ENCODE results near the gene RTN4IP1.
"Not testable (repeated sequence)": the region's sequence is repeated elsewhere in the genome, so short reads cannot be mapped to it uniquely, and the experiment has no call there.

The RTN4IP1 gene

GRCh38 chr6:106627760-106628159 is 1.5 kb downstream of the RTN4IP1 start:
- DNase-seq (ENCODE audit: low spot score) = not testable (repeated sequence)

GRCh38 chr6:106626485-106626884 is 2.8 kb downstream of the RTN4IP1 start:
- DNase-seq (ENCODE audit: low spot score) = no peak

DNA sequence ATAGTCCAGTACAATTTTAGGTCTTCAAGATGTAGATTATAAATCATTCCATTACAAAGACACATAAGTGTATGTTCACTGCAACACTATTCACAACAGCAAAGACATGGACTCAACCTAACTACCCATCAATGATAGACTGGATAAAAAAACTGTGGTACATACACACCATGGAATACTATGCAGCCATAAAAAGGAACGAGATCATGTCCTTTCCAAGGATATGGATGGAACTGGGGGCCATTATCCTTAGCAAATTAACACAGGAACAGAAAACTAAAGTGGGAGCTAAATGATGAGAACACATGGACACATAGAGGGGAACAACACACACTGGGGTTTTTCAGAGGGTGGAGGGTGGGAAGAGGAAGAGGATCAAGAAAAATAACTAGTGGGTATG is 6.3 kb downstream of the RTN4IP1 start:
- no peak for DNase-seq (ENCODE audit: low spot score)

GRCh38 chr6:106622412-106622811 is 6.9 kb downstream of the RTN4IP1 start:
- DNase-seq (ENCODE audit: low spot score) = no peak

DNA sequence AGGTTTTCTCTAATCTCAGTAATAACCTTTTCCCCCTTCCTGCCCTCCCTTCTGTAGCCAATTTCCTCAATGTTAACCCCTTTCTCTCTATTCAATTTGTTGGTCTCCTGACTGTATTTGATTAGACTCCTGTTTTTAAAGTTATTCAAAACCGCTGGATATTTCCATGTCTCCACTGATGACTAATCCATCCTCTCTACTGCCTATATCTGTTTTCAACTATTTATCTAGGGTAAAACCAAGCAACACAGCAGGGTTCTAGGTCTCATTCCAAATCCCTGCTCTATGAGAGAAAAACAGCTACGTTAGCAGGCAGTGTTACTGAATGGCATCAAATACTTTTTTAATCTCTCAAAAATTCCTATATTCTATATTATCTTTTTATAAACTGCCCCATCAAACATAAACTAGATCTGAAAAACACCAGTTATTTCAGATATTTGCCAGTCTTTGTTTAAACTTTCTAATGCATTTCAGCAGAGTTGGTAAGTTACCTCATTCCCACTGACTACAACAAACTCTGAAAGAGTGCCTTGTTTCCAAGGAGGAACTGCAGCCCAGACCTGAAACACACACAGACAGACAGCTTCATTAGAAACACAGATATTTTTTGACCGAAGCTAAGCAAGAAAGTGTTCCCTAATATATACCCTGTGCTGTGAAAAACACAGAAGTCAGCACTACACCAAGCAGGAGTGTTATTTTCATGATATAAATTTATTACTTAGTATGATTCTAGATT is 8.2 kb downstream of the RTN4IP1 start:
- no peak for DNase-seq (ENCODE audit: low spot score)

DNA sequence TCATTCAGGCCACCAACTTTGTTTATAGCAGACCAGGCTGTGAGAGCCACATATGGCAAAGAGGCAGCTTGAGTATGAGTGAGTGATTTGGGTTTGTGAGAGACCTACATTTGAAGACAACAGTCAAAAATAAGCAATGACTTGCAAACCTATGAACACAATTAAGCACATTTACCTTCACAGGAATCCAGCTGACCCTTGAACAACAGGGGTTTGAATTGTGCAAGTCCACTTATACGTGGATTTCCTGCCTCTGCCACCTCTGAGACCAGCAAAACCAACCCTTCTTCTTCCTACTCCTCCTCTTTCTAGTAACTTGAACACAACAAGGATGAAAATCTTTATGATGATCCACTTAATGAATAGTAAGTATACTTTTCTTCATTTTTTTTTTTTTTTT is 10.1 kb downstream of the RTN4IP1 start:
- no peak for DNase-seq (ENCODE audit: low spot score)

DNA sequence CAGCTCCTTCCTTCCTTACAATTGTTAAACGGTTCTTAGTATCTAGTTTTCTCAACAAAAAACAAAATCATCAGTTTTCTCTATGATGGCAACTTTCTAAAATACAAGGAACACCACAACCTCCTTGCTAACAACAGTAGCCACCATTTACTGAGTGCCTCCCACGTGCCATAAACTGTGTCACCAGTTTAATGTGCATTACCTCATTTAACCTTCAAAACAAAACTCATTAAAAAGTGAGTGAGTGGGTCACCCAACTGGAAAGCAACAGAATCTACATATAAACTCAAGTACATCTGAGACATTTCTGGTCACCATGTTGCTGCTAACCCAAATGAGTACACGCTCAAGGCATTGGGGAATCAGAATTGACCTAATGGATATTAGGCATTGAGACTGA is 11.0 kb downstream of the RTN4IP1 start:
- DNase-seq (ENCODE audit: low spot score) = no peak

DNA sequence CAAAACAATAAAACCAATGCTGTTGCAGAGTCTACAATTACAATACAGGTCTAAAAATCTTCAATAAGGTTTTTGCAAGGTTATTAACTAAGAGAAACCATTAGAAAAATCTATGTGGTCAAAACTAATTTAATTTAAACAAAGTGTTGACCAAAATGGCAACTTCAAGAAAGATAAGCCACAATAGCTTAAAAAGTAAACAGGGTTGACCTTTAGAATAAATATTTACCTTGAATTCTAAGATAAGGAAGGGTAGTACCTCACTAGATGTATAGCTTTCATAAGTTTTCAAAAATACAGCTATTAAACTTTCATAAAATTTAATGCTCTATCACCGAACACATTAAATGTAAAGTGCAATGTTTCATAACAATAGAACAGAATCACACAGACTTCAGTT is 11.4 kb downstream of the RTN4IP1 start:
- no peak for DNase-seq (ENCODE audit: low spot score)

- DNase-seq (ENCODE audit: low spot score) = no peak
Measured at GRCh38 chr6:106617302-106617701, 12.0 kb downstream of the RTN4IP1 start.

DNA sequence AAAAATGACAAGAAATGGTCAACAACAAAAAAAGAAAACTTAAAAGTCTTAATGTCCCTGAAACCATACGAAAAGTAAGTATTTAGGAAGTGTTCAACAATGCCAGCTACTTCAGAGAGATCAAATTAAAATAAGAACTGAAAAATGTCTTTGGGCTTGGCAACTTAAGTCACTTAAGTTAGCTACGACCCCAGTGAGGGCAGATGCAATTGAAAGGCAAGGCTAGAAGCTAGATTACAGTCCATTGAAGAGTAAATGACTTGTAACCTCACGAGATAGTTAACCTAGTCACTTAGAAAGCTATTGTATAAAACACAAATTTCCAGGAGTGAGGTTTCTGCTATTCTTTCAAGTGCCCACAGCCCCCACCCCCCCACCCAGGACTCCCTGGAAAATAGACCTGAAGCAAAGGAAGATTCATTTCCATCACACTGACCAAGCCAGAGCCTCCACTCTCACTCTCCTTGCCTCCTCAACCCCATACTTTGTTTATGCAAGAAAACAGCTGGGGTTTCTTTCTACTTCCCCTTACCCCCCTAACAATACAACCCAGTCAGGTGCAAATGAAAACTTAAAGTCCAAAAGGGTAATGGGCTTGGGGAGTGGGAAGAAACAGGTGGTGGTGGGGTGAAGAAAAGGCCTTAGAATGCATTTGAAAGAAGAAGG is 14.6 kb downstream of the RTN4IP1 start:
- no peak for DNase-seq (ENCODE audit: low spot score)

DNA sequence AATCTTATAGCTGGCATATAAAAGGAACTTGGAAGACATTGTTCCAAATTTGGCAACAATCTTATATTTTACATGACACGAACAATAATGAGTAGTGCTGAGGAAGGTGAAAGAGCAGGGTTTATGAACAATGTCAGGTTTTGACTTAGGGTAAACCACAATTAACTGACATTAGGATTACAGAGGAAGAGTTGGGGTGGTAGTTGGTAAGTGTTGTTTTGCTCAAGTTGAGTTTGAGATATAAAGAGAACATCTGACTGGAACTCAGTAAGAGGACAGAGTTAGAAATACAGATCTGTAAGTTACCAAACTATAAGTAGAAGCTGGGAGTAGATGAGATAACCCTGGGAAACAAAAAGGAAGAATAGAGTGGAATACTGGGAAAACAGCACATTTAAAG is 15.1 kb downstream of the RTN4IP1 start:
- DNase-seq (ENCODE audit: low spot score) = no peak

DNA sequence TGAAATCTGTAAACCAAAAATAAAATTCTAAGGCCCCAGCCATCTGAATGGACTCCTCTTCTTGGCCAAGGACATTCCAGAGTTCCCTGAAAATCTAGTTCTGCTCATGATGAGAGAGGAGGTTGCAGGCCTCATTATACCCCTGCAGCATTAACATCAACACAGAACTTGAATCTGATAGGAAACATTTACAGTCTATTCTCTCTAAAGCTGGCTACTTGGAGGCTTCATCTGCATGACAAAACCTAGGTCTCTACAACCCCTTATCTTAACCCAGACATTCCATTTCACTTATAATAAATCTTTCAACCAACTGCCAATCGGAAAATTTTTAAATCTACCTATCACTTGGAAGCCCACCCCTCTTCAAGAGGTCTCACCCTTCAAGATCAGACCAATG is 15.7 kb downstream of the RTN4IP1 start:
- DNase-seq (ENCODE audit: low spot score) = no peak

DNA sequence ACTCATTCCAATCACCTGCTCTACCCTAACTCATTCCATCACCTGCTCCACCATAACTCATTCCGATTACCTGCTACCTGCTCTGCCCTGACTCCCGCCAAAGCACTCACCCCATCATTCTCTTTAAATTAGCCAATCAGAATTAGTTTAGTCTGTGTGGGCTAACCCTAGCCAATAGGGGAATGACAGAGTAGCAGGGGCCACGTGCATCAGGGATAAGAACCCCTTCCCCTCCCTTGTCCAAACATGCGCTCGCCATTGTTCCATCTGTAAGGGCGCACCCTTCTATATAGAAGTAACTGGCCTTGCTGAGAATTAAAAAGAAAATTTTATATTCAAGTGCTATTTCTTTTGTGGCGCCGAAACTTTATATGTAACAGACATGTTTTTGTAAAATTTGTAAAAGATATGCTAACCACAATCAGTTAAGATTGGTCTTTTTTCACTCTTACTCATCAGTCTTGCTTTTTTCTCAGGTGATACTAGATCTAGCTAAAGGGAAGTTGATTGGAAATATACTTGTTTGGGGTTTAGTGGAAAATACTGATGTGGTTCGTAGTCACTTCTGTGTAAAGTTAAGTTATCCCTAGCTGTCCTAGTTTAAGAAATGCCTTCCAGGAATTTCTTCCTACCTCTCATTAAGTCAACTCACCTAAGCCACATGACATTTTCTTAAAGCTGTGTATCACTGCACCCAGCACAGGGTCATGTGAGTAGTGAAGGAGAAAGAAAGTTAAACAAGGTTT is 16.5 kb downstream of the RTN4IP1 start:
- no peak for DNase-seq (ENCODE audit: low spot score)

- DNase-seq (ENCODE audit: low spot score) = no peak
Measured at GRCh38 chr6:106611030-106611429, 18.3 kb downstream of the RTN4IP1 start.

DNA sequence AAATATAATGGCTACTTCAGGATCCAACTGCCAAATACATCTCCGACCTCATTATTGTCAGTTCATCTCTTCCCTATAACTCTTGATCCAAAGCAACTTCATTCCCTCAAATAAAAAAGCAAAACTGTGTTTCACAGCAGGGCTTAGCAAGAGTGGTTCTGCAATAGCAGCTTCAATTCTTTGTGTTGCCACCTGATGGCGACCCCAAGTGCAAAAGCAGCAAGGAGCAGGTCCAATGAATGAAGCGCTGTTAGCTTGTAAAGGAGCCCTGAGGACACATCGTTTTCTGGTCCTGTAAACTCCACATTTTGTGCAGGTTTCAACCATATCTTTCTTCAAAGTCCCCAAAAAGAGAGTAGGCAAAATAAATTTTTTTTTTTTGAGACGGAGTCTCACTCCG is 19.6 kb downstream of the RTN4IP1 start:
- peak; percentile 32 for DNase-seq (ENCODE audit: low spot score)

DNA sequence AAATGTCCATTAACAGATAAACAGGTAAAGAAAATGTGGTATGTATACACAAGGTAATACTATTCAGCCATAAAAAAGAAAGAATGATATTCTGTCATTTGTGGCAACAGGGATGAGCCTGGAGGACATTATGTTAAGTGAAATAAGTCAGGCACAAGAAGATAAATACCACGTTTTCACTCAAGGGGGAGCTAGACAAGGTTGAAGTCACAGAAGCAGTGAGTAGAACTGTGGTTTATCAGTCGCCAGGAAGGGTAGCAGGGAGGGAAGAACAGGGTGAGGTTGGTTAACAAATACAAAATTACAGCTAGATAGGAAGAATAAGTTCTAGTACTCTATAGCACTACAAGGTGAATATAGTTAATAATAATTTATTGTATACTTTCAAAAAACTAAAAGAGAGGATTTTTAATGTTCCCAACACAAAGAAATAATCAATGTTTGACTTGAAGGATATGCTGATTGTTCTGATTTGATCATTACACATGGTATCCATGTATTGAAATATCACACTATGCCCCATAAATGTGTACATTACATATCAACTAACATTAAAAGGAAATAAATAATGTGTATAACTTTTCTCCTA is 21.1 kb downstream of the RTN4IP1 start:
- DNase-seq (ENCODE audit: low spot score) = peak; percentile 73

- no peak for DNase-seq (ENCODE audit: low spot score)
Measured at GRCh38 chr6:106600329-106600728, 29.0 kb downstream of the RTN4IP1 start.

DNA sequence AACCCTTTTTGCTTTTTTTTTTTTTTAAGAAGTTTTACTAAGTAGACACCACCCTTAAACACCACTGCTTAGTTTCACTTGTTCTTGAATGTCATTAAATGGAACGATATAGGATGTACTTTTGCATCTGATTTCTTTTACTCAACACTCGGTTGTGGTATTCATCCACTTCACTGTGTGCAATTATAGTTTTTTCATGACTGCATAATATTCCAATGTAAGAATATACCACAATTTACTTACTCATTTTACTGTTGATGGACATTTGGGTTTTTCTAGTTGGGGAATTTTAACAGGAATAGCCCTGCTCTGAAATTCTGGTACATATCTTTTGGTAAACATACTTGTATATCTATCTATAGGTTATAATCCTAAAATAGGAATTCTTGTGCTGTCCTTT is 29.9 kb downstream of the RTN4IP1 start:
- DNase-seq (ENCODE audit: low spot score) = no peak

GRCh38 chr6:106591111-106591825 is 38.0 kb downstream of the RTN4IP1 start:
- DNase-seq (ENCODE audit: low spot score) = peak; percentile 11

DNA sequence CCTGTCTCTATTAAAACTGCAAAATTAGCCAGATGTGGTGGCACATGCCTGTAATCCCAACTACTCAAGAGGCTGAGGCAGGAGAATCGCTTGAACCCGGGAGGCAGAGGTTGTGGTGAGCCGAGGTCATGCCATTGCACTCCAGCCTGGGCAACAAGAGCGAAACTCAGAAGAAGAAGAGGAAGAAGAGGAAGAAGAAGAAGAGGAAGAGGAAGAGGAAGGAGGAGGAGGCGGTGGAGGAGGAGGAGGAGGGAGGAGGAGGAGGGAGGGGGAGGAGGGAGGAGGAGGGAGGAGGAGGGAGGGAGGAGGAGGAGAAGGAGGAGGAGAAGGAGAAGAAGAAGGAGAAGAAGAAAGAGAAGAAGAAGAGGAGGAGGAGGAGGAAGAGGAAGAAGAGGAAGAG is 40.4 kb downstream of the RTN4IP1 start:
- not testable (repeated sequence) for DNase-seq (ENCODE audit: low spot score)

DNA sequence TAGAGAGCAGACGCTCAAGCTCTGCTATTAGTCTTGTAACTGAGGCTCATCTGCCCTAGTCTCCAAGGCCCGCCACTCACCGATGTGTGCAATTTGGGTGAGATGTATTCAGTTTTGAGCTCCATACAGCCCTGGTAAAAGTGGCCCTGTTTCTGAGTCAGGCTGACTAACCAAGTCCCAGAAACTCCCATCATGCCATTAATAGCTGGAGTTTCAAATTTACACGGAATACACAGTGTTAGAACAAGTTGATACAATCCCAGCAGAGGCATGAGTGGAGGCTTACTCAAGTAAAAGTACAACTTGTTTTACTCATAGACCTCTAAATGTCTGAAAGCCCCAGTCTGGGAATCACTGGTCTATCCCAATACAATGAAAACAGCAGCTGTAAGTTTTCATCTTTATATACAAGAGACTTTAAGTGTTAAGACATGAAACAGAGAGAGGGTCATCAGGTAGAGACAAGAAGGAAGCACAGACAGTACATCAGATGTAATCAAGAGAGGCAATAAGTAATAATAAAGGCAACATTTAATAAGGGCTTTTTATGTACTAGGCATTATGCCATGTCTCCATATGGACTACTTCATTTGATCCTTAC is 42.4 kb downstream of the RTN4IP1 start:
- no peak for DNase-seq (ENCODE audit: low spot score)

DNA sequence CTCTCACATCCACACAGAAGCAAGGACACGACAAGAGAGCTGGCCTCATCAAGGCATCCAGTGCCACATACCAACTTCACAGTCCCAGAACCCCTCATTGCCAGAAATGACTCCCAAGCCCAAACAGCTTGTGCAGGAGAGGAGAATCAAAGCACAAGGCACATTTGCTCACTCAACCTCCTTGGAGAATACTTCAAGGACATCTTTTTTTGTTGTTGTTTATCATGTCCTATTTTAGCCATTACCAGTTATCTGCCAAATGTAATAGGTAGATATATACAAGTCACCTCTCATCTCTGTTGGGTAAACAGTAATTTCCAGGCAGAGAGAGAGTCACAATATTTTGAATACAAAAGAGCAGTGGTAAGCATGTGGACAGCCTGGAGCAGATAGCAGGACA is 47.8 kb downstream of the RTN4IP1 start:
- DNase-seq (ENCODE audit: low spot score) = no peak

Data from RKO (cell line).